Measurements from ENCODE around the gene ZFAND3.

DNA sequence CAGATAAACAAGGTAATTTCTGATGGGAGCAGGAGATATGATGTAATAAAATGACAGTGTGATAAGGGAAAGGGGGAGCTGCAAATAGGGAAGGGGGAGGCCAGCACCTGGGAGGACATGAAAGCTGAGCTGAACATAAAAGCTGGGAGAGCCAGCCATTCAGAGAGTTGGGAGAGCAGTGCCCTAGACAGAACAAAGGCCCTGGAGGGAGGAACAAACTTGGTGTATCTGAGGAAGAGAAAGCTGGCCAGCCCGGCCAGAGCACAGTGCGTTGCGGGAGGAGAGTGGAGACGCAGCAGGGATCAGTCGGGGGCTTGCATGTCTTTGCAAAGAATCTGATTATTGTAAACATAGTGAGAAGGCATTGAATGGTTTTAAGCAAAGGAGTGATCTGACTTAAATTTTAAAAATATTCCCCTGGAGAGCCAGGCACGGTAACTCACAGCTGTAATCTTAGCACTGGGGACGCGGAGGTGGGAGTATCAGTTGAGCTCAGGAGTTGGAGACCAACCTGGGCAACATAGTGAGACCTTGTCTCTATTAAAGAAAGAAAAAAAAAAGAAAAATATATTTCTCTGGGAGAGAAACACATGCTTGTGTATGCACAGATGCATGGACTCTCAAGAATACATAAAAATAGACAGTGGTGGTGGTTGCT lies 318.2 kb downstream of the ZFAND3 start:
- TF ChIP-seq, protein P1, sequence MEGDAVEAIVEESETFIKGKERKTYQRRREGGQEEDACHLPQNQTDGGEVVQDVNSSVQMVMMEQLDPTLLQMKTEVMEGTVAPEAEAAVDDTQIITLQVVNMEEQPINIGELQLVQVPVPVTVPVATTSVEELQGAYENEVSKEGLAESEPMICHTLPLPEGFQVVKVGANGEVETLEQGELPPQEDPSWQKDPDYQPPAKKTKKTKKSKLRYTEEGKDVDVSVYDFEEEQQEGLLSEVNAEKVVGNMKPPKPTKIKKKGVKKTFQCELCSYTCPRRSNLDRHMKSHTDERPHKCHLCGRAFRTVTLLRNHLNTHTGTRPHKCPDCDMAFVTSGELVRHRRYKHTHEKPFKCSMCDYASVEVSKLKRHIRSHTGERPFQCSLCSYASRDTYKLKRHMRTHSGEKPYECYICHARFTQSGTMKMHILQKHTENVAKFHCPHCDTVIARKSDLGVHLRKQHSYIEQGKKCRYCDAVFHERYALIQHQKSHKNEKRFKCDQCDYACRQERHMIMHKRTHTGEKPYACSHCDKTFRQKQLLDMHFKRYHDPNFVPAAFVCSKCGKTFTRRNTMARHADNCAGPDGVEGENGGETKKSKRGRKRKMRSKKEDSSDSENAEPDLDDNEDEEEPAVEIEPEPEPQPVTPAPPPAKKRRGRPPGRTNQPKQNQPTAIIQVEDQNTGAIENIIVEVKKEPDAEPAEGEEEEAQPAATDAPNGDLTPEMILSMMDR (IDR thresholded peaks at IDR 0.05) = no peak
- TF ChIP-seq POLR2A (IDR thresholded peaks at IDR 0.05) = no peak
- TF ChIP-seq POLR2AphosphoS5 (IDR thresholded peaks at IDR 0.05) = no peak
